ENCODE measurements around the gene SH3BP1. TPM values are rescaled to one million over a fixed set of nuclear protein-coding genes. Genes with fewer than 3 reads are reported as not detected.

Gene SH3BP1
- total and polyA plus RNA-seq, 2 of the 13 experiments (the other 11 are each of a cell fraction or from before 2014, with no cell fraction given), result 8.4 to 18.5 TPM

DNA sequence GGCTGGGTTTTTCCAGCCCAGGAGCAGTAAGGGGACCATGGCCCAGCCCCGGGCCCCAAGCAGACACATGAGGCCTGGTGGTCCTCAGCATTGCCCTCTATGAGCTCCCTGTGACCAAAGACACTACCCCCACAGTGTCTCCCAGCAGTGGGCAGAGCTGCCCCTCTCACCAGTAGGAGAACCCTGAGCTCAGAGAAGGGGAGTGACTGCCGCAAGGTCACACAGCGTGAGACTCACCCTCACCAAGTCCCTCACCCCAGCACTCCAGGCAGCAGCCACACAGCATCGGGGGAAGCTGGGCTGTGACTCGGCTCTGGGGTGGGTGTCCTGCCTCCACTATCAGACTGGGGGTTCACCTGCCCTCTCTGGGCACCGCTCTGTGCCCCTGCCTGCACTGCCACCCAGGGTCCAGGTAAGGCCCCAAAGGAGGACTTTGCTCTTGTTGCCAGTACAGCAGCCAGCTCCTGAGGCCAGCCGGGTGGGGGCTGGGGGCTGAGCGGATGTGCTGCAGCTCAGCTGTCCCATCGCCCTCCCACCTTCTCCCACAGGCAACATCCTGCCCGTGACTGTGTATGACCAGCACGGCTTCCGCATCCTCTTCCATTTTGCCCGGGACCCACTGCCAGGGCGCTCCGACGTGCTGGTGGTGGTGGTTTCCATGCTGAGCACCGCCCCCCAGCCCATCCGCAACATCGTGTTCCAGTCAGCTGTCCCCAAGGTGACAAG is 7.9 kb upstream of the SH3BP1 start (continued):
- TF ChIP-seq AHDC1 (CRISPR knock-in tag; IDR thresholded peaks at IDR 0.05; ENCODE audit: borderline replicate concordance), result peak; percentile 27; the same call in 1 of the 2 replicates
- TF ChIP-seq, protein P1, sequence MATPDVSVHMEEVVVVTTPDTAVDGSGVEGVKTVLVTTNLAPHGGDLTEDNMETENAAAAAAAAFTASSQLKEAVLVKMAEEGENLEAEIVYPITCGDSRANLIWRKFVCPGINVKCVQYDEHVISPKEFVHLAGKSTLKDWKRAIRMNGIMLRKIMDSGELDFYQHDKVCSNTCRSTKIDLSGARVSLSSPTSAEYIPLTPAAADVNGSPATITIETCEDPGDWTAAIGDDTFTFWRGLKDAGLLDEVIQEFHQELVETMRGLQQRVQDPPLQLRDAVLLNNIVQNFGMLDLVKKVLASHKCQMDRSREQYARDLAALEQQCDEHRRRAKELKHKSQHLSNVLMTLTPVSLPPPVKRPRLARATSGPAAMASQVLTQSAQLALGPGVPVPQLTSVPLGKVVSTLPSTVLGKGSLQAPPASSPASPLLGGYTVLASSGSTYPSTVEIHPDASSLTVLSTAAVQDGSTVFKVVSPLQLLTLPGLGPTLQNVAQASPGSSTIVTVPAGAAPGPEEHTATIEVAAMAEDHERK (CRISPR knock-in tag; IDR thresholded peaks at IDR 0.05; ENCODE audit: low read depth), result no peak
- peak; percentile 27; the same call in 1 of the 2 replicates for TF ChIP-seq NR2C2 (CRISPR knock-in tag; IDR thresholded peaks at IDR 0.05; ENCODE audit: borderline replicate concordance)
- no peak; the same call in 1 of the 2 replicates for TF ChIP-seq NCOA2 (CRISPR knock-in tag; IDR thresholded peaks at IDR 0.05)
- no peak for TF ChIP-seq SIN3B (IDR thresholded peaks at IDR 0.05; ENCODE audit: low read length)
- TF ChIP-seq IRF2 (CRISPR knock-in tag; IDR thresholded peaks at IDR 0.05), result peak; percentile 56; the same call in 1 of the 2 replicates
- TF ChIP-seq ZNF678 (CRISPR knock-in tag; IDR thresholded peaks at IDR 0.05), result peak; percentile 62; the same call in 1 of the 2 replicates
- no peak for TF ChIP-seq SNAPC5 (CRISPR knock-in tag; IDR thresholded peaks at IDR 0.05; ENCODE audit: borderline replicate concordance)
- peak; percentile 43; the same call in 1 of the 2 replicates for TF ChIP-seq ZNF788 (CRISPR knock-in tag; IDR thresholded peaks at IDR 0.05; ENCODE audit: borderline replicate concordance)
- TF ChIP-seq, protein P2, sequence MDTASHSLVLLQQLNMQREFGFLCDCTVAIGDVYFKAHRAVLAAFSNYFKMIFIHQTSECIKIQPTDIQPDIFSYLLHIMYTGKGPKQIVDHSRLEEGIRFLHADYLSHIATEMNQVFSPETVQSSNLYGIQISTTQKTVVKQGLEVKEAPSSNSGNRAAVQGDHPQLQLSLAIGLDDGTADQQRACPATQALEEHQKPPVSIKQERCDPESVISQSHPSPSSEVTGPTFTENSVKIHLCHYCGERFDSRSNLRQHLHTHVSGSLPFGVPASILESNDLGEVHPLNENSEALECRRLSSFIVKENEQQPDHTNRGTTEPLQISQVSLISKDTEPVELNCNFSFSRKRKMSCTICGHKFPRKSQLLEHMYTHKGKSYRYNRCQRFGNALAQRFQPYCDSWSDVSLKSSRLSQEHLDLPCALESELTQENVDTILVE (CRISPR knock-in tag; IDR thresholded peaks at IDR 0.05), result no peak
- TF ChIP-seq ZNF605 (CRISPR knock-in tag; IDR thresholded peaks at IDR 0.05), result peak; percentile 37; the same call in 1 of the 2 replicates
- 0 out of 2 replicates have a peak, but pooled peaks have one; percentile 69 for TF ChIP-seq ZC3H13 (CRISPR knock-in tag; IDR thresholded peaks at IDR 0.05)
- TF ChIP-seq ZNF10 (CRISPR knock-in tag; IDR thresholded peaks at IDR 0.05; ENCODE audit: borderline replicate concordance, low read depth), result 0 out of 2 replicates have a peak, but pooled peaks have one; percentile 17
- TF ChIP-seq JUND (CRISPR knock-in tag; IDR thresholded peaks at IDR 0.05), result 0 out of 2 replicates have a peak, but pooled peaks have one; percentile 35
- no peak for TF ChIP-seq HHEX (CRISPR knock-in tag; IDR thresholded peaks at IDR 0.05)
- TF ChIP-seq, protein P3, sequence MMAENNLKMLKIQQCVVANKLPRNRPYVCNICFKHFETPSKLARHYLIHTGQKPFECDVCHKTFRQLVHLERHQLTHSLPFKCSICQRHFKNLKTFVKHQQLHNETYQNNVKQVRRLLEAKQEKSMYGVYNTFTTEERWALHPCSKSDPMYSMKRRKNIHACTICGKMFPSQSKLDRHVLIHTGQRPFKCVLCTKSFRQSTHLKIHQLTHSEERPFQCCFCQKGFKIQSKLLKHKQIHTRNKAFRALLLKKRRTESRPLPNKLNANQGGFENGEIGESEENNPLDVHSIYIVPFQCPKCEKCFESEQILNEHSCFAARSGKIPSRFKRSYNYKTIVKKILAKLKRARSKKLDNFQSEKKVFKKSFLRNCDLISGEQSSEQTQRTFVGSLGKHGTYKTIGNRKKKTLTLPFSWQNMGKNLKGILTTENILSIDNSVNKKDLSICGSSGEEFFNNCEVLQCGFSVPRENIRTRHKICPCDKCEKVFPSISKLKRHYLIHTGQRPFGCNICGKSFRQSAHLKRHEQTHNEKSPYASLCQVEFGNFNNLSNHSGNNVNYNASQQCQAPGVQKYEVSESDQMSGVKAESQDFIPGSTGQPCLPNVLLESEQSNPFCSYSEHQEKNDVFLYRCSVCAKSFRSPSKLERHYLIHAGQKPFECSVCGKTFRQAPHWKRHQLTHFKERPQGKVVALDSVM (CRISPR knock-in tag; IDR thresholded peaks at IDR 0.05), result no peak

All from HepG2 (cell line).